Activated B cell treated with CpG ODN at 0.5 μM for 24 hours (primary cell): ENCODE data around the gene ADGRG4. TPM values are rescaled to one million over a fixed set of nuclear protein-coding genes. Genes with fewer than 3 reads are reported as not detected.
"Not testable (repeated sequence)": the region's sequence is repeated elsewhere in the genome, so short reads cannot be mapped to it uniquely, and the experiment has no call there.

Experiments
- ATAC-seq: fragments of 200-7000 bp; cut with Tn5 transposase; one replicate; pipeline ENCODE4 v1.10.0; 2021; ENCODE audit warnings: low read depth, mild to moderate bottlenecking, moderate library complexity
- CTCF ChIA-PET: fragments of 350-600 bp; sonication (Branson Sonifier 250); formaldehyde crosslinking; loops from one replicate; lab custom pipeline; 2021; ENCODE audit warnings: antibody characterized with exemption; lab: Charles Lee
- POLR2A ChIA-PET: fragments of 350-600 bp; sonication (Branson Sonifier 250); formaldehyde crosslinking; loops from one replicate; lab custom pipeline; 2021; ENCODE audit warnings: antibody characterized with exemption; lab: Charles Lee
- DNase-seq: peaks from one replicate; pipeline ENCODE4 v3.0.0; 2022
- H3K27ac Mint-ChIP-seq: one replicate; pipeline ENCODE4 v1.8.0; 2020; ENCODE audit warnings: mixed read lengths
- H3K27me3 Mint-ChIP-seq: one replicate; pipeline ENCODE4 v1.8.0; 2021; ENCODE audit warnings: mixed read lengths
- H3K36me3 Mint-ChIP-seq: one replicate; pipeline ENCODE4 v1.8.0; 2021; ENCODE audit warnings: low read depth, mixed read lengths
- H3K4me1 Mint-ChIP-seq: one replicate; pipeline ENCODE4 v1.8.0; 2021; ENCODE audit warnings: mixed read lengths
- H3K4me3 Mint-ChIP-seq: one replicate; pipeline ENCODE4 v1.8.0; 2020; ENCODE audit warnings: mild to moderate bottlenecking, mixed read lengths
- H3K9me3 Mint-ChIP-seq: one replicate; pipeline ENCODE4 v1.8.0; 2020; ENCODE audit warnings: mixed read lengths
- CTCF ChIP-seq: fragments of 200-600 bp; IDR thresholded peaks from one replicate; pipeline ENCODE4 v1.8.0; 2022; ENCODE audit warnings: antibody characterized with exemption, mild to moderate bottlenecking
- intact Hi-C: fragments of 100-400 bp; cut with micrococcal nuclease; formaldehyde crosslinking; loops from one replicate; pipeline ENCODE4 v1.15.1; 2024
- total RNA-seq: library from RNA; stranded (reverse); gene quantifications from 2 replicates; pipeline ENCODE4 v1.2.3, GENCODE V29; 2022

ADGRG4 gene
- total RNA-seq: not detected in 2 replicates

GRCh38 chrX:136300721-136301120 is at the start of gene ADGRG4:
ADGRG4 (plus strand) TSS chrX:136300963; CDS start chrX:136308778, 7,815 bp downstream.
- POLR2A ChIA-PET, CTCF ChIA-PET, H3K9me3 Mint-ChIP-seq, H3K4me3 Mint-ChIP-seq, H3K27me3 Mint-ChIP-seq, intact Hi-C loops, H3K4me1 Mint-ChIP-seq, DNase-seq, H3K36me3 Mint-ChIP-seq, ATAC-seq, H3K27ac Mint-ChIP-seq: not testable (repeated sequence)

GRCh38 chrX:136251041-136251991 is 49.4 kb upstream of the ADGRG4 start, which contains the start of gene MAP7D3:
MAP7D3 (minus strand) TSS chrX:136251400; CDS start chrX:136251358, 42 bp downstream.
- DNase-seq (peak; percentile 61), ATAC-seq (peak; percentile 93)
- ChIA-PET CTCF (no interaction called here), POLR2A (no interaction called here)
- Mint-ChIP-seq H3K27ac (peak within 1 kb of the TSS; percentile 81), H3K9me3 (no peaks in the 10 kb centered on the region), H3K36me3 (peaks cover 2% of the 10 kb centered on the region), H3K4me3 (peak within 1 kb of the TSS; percentile 86), H3K27me3 (no peaks in the 10 kb centered on the region), H3K4me1 (peaks cover 6% of the 10 kb centered on the region)
- TF ChIP-seq CTCF: no peak
- intact Hi-C loops: loop anchor here (1.0 to 5.0 kb wide), 4 partner anchors 39 to 441 kb away; no protein-coding TSS in a partner anchor

GRCh38 chrX:136255541-136255940 is 45.2 kb upstream of the ADGRG4 start:
- intact Hi-C loops: no loop called here
- Mint-ChIP-seq H3K9me3 (no peaks in the 10 kb centered on the region), H3K27ac (no peak overlapping the region), H3K4me1 (peaks cover 3% of the 10 kb centered on the region), H3K27me3 (no peaks in the 10 kb centered on the region), H3K36me3 (no peaks in the 10 kb centered on the region), H3K4me3 (no peak overlapping the region)
- TF ChIP-seq CTCF: no peak
- ATAC-seq: no peak
- POLR2A ChIA-PET: no interaction called here
- no peak for DNase-seq
- CTCF ChIA-PET: interaction anchor here (0.9 kb wide), 1 partner anchor 11 kb away, joined by 3 read pairs; no protein-coding TSS in a partner anchor

- CTCF ChIA-PET: interaction anchor here (0.9 kb wide), 1 partner anchor 11 kb away, joined by 3 read pairs; no protein-coding TSS in a partner anchor
- ATAC-seq: no peak
- TF ChIP-seq CTCF: no peak
- intact Hi-C loops: no loop called here
- no peak for DNase-seq
- Mint-ChIP-seq H3K9me3 (no peaks in the 10 kb centered on the region), H3K36me3 (no peaks in the 10 kb centered on the region), H3K27me3 (no peaks in the 10 kb centered on the region), H3K4me1 (peaks cover 3% of the 10 kb centered on the region), H3K4me3 (no peak overlapping the region), H3K27ac (no peak overlapping the region)
- POLR2A ChIA-PET: no interaction called here
Observed at GRCh38 chrX:136256026-136256425, 44.7 kb upstream of the ADGRG4 start.

GRCh38 chrX:136258951-136259350 is 41.8 kb upstream of the ADGRG4 start:
- intact Hi-C loops: no loop called here
- Mint-ChIP-seq H3K9me3 (no peaks in the 10 kb centered on the region), H3K36me3 (no peaks in the 10 kb centered on the region), H3K4me1 (no peaks in the 10 kb centered on the region), H3K4me3 (no peak overlapping the region), H3K27ac (no peak overlapping the region), H3K27me3 (no peaks in the 10 kb centered on the region)
- POLR2A ChIA-PET: no interaction called here
- DNase-seq (no peak), ATAC-seq (no peak)
- CTCF ChIA-PET: no interaction called here
- TF ChIP-seq CTCF: no peak
